Measurements from ENCODE around the gene RCN1. TPM values are rescaled to one million over a fixed set of nuclear protein-coding genes. Genes with fewer than 3 reads are reported as not detected.
"Not testable (repeated sequence)": the region's sequence is repeated elsewhere in the genome, so short reads cannot be mapped to it uniquely, and the experiment has no call there.

Gene RCN1
- total and polyA plus RNA-seq, 2 donors (not counting 3 experiments of a cell fraction or from before 2014, with no cell fraction given): 174 to 285 TPM

DNA sequence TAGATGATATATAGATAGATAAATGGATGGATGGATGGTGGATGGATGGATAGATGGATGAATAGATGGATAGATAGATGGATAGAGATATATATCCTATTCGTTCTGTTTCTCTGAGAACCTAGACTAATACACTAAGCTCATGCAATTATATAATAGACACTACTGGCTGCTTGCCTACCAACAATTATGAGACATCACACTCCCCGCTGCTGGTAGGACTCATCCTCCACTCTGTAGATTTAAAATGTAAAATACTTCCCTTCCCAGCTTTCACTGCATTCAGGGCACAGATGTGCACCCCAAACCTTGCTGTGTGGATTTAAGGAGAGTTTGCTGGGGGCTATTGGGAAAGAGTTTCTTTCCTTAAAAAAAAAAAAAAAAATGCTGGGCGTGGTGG, 28.3 kb upstream of the RCN1 start:
- Histone ChIP-seq H2AFZ (ENCODE audit: low read depth, low read length) (no peak overlapping the region), H3K4me3 (replicated peaks in 1 of 3; ENCODE audit: insufficient read depth in 1 of 3, low read depth in 1 of 3, low read length in 3 of 3) (no peak overlapping the region), H3K4me2 (ENCODE audit: insufficient read depth, low read length) (no peak overlapping the region), H3K36me3 (ENCODE audit: control insufficient read depth in 2 of 2, extremely low read depth in 1 of 2, insufficient read depth in 2 of 2, low read length in 2 of 2) (no peaks in the 10 kb centered on the region), H3K27ac (ENCODE audit: insufficient read depth, low read depth, low read length) (no peak overlapping the region), H3K27me3 (ENCODE audit: control insufficient read depth in 2 of 2, insufficient read depth in 2 of 2, low read length in 2 of 2) (peaks cover 33 to 39% of the 10 kb centered on the region in 2 experiments), H3K79me2 (ENCODE audit: control insufficient read depth, insufficient read depth, low read length) (no peaks in the 10 kb centered on the region), H3K4me1 (ENCODE audit: control insufficient read depth, extremely low read depth, insufficient read depth, low read length) (no peaks in the 10 kb centered on the region), H3K9me3 (replicated peaks; ENCODE audit: control insufficient read depth, insufficient read depth, low read length) (no peaks in the 10 kb centered on the region), H4K20me1 (replicated peaks; ENCODE audit: control insufficient read depth, extremely low read depth, insufficient read depth, low read length) (no peaks in the 10 kb centered on the region), H3K9ac (replicated peaks; ENCODE audit: extremely low read depth, insufficient read depth, low read length) (no peak overlapping the region), H3K9me1 (replicated peaks; ENCODE audit: control insufficient read depth, extremely low read depth, insufficient read depth, low read length) (no peaks in the 10 kb centered on the region)
- FAIRE-seq (no peak), DNase-seq (ENCODE audit: low read depth, low spot score) (no peak)
- dilution Hi-C loops (cut with MboI; ENCODE audit: extremely low pct_ligation_motif_present, low sequenced_read_pairs) (no loop called here), intact Hi-C loops (cut with micrococcal nuclease) (no loop called here)
- CTCF ChIA-PET: interaction anchor here (0.8 to 1.6 kb wide), 3 partner anchors 8 to 12 kb away, joined by 3 to 4 read pairs (median 3); no protein-coding TSS in a partner anchor
- BruUV-seq (replicated peaks): no TSS peak
- POLR2A ChIA-PET: no interaction called here
- TF ChIP-seq EZH2 (IDR thresholded peaks at IDR 0.05; ENCODE audit: borderline replicate concordance, low read depth, low read length, severe bottlenecking) (no peak), GATA2 (IDR thresholded peaks at IDR 0.05; ENCODE audit: insufficient read depth, insufficient read length, low read depth, low read length) (no peak), POLR2A (IDR thresholded peaks at IDR 0.05; ENCODE audit: low read depth, low read length) (no peak), FOS (IDR thresholded peaks at IDR 0.05; ENCODE audit: borderline replicate concordance, insufficient read depth, low read length) (no peak), POLR2AphosphoS5 (IDR thresholded peaks at IDR 0.05; ENCODE audit: insufficient read depth, low read depth, low read length) (no peak), MYC (IDR thresholded peaks at IDR 0.05; ENCODE audit: low read depth, low read length) (no peak)
- TF ChIP-seq, protein P1, sequence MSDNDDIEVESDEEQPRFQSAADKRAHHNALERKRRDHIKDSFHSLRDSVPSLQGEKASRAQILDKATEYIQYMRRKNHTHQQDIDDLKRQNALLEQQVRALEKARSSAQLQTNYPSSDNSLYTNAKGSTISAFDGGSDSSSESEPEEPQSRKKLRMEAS (IDR thresholded peaks at IDR 0.05; ENCODE audit: insufficient read depth, insufficient read length): no peak
- TF ChIP-seq, protein P2, sequence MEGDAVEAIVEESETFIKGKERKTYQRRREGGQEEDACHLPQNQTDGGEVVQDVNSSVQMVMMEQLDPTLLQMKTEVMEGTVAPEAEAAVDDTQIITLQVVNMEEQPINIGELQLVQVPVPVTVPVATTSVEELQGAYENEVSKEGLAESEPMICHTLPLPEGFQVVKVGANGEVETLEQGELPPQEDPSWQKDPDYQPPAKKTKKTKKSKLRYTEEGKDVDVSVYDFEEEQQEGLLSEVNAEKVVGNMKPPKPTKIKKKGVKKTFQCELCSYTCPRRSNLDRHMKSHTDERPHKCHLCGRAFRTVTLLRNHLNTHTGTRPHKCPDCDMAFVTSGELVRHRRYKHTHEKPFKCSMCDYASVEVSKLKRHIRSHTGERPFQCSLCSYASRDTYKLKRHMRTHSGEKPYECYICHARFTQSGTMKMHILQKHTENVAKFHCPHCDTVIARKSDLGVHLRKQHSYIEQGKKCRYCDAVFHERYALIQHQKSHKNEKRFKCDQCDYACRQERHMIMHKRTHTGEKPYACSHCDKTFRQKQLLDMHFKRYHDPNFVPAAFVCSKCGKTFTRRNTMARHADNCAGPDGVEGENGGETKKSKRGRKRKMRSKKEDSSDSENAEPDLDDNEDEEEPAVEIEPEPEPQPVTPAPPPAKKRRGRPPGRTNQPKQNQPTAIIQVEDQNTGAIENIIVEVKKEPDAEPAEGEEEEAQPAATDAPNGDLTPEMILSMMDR (IDR thresholded peaks at IDR 0.05; ENCODE audit: extremely low read depth in 1 of 2, insufficient read depth in 1 of 2, low read depth in 1 of 2, low read length in 2 of 2): no peak

DNA sequence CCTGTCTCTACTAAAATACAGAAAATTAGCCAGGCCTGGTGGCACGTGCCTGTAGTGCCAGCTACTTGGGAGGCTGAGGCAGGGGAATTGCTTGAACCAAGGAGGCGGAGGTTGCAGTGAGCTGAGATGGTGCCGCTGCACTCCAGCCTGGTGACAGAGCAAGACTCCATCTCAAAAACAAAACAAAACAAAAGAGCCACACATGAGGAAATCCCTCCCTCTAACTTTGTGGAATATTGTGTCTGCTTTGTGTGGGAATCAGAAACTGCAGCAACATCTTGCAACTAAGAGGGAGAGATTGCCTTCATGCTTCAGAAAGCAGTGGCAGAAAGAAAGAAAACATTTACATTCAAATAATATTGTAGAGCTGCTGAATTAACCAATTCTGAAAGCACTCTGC, 27.8 kb upstream of the RCN1 start:
- H3K4me3 ChIP-seq (replicated peaks in 1 of 3; ENCODE audit: insufficient read depth in 1 of 3, low read depth in 1 of 3, low read length in 3 of 3); BruUV-seq (replicated peaks); H4K20me1 ChIP-seq (replicated peaks; ENCODE audit: control insufficient read depth, extremely low read depth, insufficient read depth, low read length); H3K9me1 ChIP-seq (replicated peaks; ENCODE audit: control insufficient read depth, extremely low read depth, insufficient read depth, low read length); H3K9ac ChIP-seq (replicated peaks; ENCODE audit: extremely low read depth, insufficient read depth, low read length); intact Hi-C loops (cut with micrococcal nuclease); DNase-seq (ENCODE audit: low read depth, low spot score); H3K36me3 ChIP-seq (ENCODE audit: control insufficient read depth in 2 of 2, extremely low read depth in 1 of 2, insufficient read depth in 2 of 2, low read length in 2 of 2); H2AFZ ChIP-seq (ENCODE audit: low read depth, low read length); H3K79me2 ChIP-seq (ENCODE audit: control insufficient read depth, insufficient read depth, low read length); H3K9me3 ChIP-seq (replicated peaks; ENCODE audit: control insufficient read depth, insufficient read depth, low read length); H3K27ac ChIP-seq (ENCODE audit: insufficient read depth, low read depth, low read length); dilution Hi-C loops (cut with MboI; ENCODE audit: extremely low pct_ligation_motif_present, low sequenced_read_pairs); H3K4me1 ChIP-seq (ENCODE audit: control insufficient read depth, extremely low read depth, insufficient read depth, low read length); POLR2A ChIA-PET; H3K4me2 ChIP-seq (ENCODE audit: insufficient read depth, low read length); FAIRE-seq: not testable (repeated sequence)
- H3K27me3 ChIP-seq (ENCODE audit: control insufficient read depth in 2 of 2, insufficient read depth in 2 of 2, low read length in 2 of 2): peaks cover 38% of the 10 kb centered on the region in 2 experiments
- CTCF ChIA-PET: interaction anchor here (0.8 to 1.6 kb wide), 3 partner anchors 8 to 11 kb away, joined by 3 to 4 read pairs (median 3); no protein-coding TSS in a partner anchor
